ENCODE data around the gene ITGA8.
"Not testable (repeated sequence)": the region's sequence is repeated elsewhere in the genome, so short reads cannot be mapped to it uniquely, and the experiment has no call there.

Gene ITGA8

DNA sequence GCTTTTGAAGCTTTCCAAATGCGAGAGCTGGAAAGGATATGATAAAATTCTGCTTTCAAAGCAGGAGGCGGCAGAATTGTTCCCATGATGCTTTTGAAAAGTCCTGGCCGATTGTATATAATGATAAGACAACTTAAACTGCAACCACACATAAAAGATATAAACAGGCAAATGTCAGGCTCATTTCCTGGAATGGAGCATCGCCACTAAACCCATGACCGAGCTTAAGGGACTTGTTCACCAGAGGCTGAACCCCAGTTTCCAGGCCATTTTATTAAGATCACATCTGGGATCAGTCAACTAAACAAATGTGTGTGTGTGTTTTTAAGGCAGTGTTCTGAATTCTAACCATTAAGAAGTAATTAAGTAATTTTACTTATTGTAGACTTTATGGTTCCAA, 131.6 kb downstream of the ITGA8 start:
- CTCF ChIA-PET: interaction anchor here (0.5 kb wide), 1 partner anchor 267 kb away, joined by 3 read pairs; no protein-coding TSS in a partner anchor

DNA sequence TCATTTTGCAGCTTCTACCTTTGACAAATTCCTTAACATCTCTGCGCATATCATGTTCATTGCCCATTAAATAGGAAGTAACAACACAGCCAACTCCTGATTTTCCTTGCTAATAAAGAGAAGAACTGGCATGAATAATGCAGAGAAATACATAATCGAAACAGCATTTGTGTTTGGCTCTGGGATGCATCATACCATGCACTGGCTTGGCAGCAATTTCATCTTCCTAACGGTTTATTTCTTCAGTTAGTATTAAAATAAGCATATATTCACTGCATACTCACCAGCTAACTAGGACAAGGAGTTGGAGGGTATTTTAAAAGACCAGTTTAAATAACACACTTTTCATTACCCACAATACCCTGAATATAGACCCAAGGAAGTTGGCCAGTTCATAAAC, 132.5 kb downstream of the ITGA8 start:
- ChIA-PET CTCF (interaction anchor here (0.6 kb wide), 1 partner anchor 1093 kb away, joined by 3 read pairs; no protein-coding TSS in a partner anchor), POLR2A (ENCODE audit: low non-redundant PET) (no interaction called here)
- TF ChIP-seq, protein P1, sequence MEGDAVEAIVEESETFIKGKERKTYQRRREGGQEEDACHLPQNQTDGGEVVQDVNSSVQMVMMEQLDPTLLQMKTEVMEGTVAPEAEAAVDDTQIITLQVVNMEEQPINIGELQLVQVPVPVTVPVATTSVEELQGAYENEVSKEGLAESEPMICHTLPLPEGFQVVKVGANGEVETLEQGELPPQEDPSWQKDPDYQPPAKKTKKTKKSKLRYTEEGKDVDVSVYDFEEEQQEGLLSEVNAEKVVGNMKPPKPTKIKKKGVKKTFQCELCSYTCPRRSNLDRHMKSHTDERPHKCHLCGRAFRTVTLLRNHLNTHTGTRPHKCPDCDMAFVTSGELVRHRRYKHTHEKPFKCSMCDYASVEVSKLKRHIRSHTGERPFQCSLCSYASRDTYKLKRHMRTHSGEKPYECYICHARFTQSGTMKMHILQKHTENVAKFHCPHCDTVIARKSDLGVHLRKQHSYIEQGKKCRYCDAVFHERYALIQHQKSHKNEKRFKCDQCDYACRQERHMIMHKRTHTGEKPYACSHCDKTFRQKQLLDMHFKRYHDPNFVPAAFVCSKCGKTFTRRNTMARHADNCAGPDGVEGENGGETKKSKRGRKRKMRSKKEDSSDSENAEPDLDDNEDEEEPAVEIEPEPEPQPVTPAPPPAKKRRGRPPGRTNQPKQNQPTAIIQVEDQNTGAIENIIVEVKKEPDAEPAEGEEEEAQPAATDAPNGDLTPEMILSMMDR (conservative IDR thresholded peaks at IDR 0.05; ENCODE audit: low read depth): no peak
- no peak for DNase-seq (ENCODE audit: low spot score)
- no peak overlapping the region for H3K27ac ChIP-seq

More for the DNA sequence above, 131.6 kb downstream of the ITGA8 start:
- TF ChIP-seq, protein P1 (conservative IDR thresholded peaks at IDR 0.05; ENCODE audit: low read depth): no peak
- no peak for DNase-seq (ENCODE audit: low spot score)
- POLR2A ChIA-PET (ENCODE audit: low non-redundant PET): no interaction called here
- no peak overlapping the region for H3K27ac ChIP-seq

DNA sequence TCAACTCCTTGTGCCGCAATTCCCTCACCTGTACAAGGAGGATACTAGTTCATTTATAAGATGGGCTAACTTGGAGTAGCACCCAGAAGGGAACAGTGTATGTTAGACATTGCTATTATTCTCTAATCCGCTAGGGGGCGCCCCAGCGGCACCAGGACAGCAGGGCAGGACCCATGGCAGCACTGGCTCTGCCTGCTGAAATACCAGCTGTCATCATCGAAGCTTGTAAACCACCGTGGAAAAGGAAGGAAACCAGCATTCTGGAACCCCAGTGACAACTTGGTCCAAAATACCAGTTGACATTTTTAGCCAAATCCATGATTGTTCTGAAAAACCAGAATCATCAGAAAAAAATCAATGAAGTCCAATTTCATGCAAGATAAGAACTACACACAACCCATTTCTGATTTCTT, 134.4 kb downstream of the ITGA8 start:
- H3K27ac ChIP-seq: no peak overlapping the region
- ChIA-PET CTCF (interaction anchor here (0.6 to 0.8 kb wide), 3 partner anchors 117 to 197 kb away, joined by 3 read pairs; no protein-coding TSS in a partner anchor), POLR2A (ENCODE audit: low non-redundant PET) (no interaction called here)
- peak; percentile 13 for DNase-seq (ENCODE audit: low spot score)
- TF ChIP-seq, protein P1 (conservative IDR thresholded peaks at IDR 0.05; ENCODE audit: low read depth): peak; percentile 47

DNA sequence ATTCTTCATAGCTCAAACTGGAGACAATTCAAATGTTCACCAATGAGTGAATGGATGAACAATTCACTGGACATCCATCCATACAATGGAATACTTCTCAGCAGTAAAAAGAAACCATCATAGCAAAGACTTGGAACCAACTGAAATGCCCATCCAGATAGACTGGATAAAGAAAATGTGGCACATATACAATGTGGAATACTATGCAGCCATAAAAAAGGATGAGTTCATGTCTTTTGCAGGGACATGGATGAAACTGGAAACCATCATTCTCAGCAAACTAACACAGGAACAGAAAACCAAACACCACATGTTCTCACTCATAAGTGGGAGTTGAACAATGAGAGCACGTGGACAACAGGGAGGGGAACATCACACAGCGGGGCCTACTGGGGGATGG, 136.8 kb downstream of the ITGA8 start:
- CTCF ChIA-PET; H3K27ac ChIP-seq; POLR2A ChIA-PET (ENCODE audit: low non-redundant PET); DNase-seq (ENCODE audit: low spot score): not testable (repeated sequence)

DNA sequence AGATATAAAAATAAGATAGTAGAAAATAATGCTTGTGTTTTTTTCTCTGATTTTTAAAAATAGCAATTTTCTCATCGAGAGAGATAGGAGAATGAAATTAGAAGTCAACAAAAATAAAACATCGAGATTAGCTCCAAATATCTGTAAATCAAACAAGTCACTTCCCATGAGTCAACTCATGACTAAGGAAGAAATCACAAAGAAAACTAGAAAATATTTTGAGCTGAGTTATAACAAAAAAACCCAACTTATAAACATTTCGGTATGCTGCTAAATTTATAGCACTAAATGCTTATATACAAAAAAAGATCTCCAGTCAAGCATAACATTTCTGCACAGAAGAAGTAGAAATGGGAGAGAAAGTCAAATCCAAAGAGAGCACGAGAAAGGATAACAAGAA, 140.1 kb downstream of the ITGA8 start:
- no peak overlapping the region for H3K27ac ChIP-seq
- TF ChIP-seq, protein P1 (conservative IDR thresholded peaks at IDR 0.05; ENCODE audit: low read depth): no peak
- ChIA-PET CTCF (interaction anchor here (0.6 kb wide), 1 partner anchor 111 kb away, joined by 5 read pairs; no protein-coding TSS in a partner anchor), POLR2A (ENCODE audit: low non-redundant PET) (no interaction called here)
- no peak for DNase-seq (ENCODE audit: low spot score)

DNA sequence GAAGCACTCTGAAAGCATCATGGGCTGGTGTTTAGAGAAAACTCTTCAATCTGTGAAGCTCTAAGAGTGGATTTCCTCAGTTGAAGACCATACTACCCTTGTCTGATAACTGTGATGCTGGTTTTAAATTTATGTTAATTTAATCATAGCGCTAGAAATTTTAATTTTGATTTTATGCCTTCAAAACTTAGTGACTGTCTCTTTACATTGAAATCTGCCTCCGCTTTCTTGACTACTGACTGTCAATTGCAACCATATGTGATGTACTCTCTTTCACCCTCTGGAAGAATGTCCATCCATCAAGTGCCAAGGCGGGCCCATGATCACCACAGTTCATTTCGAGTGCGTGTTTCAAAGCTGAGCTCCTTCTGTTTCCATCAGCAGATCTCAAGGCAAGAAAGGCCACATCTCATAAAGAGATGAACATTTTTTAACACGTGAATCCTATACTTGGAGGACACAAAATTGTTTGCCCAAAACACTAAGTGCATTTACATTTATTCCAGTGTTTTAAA, 147.1 kb downstream of the ITGA8 start:
- CTCF ChIA-PET: no interaction called here
- TF ChIP-seq, protein P1 (conservative IDR thresholded peaks at IDR 0.05; ENCODE audit: low read depth): no peak
- H3K27ac ChIP-seq: no peak overlapping the region
- POLR2A ChIA-PET (ENCODE audit: low non-redundant PET): no interaction called here
- no peak for DNase-seq (ENCODE audit: low spot score)

DNA sequence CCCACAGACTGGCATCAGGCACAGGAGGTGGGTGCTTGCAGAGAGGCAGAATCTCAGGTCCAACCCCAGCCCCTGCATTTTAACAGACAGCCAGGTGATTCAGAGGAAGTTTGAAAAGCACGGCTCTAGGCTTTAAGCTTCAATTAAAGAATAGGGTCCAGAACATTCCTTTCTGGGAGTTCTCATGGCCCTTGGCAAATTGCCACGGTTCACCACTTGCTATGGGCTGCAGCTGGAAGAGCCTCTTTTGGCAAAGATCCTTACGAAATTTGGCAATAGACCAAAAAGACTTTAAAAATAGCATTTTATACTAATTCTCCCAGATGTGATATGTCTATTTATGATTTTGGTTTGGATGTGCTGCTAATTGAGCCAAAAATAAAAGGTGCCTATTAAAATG, 148.1 kb downstream of the ITGA8 start:
- ChIA-PET POLR2A (ENCODE audit: low non-redundant PET) (no interaction called here), CTCF (no interaction called here)
- TF ChIP-seq, protein P1 (conservative IDR thresholded peaks at IDR 0.05; ENCODE audit: low read depth): no peak
- DNase-seq (ENCODE audit: low spot score): no peak
- H3K27ac ChIP-seq: no peak overlapping the region
